HG03095 (cell line): ENCODE measurements around the gene THRA.

ENCODE experiments used
- ATAC-seq: cut with Tn5 transposase; IDR thresholded peaks from one replicate; pipeline ENCODE4 v1.9.1; 2021; ENCODE audit warnings: moderate library complexity; ENCODE audit not compliant: unreplicated experiment

THRA gene

DNA sequence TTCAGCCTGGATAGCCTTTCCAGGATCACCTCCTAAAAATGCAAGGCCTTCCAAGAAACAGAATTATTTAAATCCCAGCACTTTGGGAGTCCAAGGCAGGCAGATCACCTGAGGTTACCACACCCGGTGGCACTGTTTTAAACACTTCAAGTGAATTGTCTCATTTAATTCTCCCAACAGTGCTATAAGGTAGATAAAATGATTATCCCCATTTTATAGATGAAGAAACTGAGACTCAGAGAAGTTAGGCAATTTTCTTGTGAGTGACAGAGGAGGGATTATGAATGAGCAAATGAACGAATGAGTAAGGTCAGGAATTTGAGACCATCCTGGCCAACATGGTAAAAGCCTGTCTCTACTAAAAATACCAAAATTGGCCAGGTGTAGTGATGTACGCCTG lies 16.8 kb downstream of the THRA start:
- no peak for ATAC-seq

DNA sequence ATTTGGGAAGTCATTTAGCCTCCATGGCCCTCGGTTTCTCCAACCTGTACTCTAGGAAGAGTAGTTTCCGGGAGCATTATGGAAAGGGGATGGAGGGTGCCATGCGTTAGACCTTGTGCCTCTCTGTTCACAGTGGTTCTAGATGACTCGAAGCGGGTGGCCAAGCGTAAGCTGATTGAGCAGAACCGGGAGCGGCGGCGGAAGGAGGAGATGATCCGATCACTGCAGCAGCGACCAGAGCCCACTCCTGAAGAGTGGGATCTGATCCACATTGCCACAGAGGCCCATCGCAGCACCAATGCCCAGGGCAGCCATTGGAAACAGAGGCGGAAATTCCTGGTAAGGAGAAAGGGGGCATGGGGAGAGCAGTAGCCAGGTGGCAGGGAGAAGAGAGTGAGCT lies 21.7 kb downstream of the THRA start:
- ATAC-seq = no peak

DNA sequence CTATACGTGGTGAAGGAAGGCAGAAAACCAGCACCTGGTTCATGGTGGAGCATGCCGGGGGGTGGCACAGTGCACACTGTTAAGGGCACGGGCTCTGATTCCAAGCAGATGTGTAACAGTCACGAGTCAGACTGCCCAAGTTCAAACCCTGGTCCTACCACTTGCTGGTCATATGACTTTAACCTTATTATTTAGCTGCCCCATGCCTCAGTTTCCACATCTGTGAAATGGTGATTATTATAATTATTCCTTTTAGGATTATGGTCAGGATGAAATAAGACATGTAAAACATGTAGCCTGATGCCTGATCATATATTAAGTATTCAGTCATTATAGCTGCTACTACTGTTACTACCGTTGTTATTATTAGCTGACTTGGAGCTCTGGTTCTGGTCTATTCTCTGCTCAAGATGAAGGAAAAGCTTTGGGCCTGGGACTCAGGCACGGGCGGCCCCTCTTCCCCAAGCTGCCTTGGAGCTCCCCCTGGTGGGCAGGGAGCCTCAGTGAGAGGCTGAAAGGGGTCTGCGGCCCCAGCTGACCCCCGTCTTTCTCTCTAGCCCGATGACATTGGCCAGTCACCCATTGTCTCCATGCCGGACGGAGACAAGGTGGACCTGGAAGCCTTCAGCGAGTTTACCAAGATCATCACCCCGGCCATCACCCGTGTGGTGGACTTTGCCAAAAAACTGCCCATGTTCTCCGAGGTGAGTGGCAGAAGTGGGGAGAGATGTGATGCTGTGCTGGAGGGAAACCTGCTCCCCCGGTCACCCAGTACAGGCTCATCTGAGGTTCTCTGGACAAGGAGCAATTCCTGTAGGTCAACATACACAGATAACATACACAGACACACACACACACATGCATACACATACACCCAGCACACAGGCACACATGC lies 23.6 kb downstream of the THRA start:
- no peak for ATAC-seq

GRCh38 chr17:40087049-40087794 lies 24.5 kb downstream of the THRA start:
- no peak for ATAC-seq

DNA sequence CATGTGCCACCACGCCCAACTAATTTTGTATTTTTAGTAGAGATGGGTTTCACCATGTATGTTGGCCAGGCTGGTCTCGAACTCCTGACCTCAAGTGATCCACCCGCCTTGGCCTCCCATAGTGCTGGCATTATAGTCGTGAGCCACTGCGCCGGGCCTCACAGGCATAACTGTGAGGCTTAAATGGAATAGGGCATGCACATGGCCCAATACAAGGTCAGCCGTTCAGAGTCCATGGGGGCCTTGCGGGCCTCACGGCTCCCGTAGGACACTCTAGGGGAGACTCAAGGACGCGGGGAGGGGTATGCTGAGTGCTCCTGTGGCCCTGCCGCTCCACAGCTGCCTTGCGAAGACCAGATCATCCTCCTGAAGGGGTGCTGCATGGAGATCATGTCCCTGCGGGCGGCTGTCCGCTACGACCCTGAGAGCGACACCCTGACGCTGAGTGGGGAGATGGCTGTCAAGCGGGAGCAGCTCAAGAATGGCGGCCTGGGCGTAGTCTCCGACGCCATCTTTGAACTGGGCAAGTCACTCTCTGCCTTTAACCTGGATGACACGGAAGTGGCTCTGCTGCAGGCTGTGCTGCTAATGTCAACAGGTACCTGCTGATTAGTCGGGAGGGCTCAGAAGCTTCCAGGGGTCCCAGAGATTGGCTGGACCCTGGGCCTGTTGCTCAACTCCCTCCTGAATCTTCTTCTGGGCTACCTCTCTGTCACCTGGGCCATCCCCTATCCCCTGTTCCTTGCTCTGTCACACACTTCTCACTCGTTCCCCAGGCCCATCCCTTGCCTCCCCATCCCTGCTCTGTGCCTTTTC lies 25.3 kb downstream of the THRA start:
- ATAC-seq = no peak

DNA sequence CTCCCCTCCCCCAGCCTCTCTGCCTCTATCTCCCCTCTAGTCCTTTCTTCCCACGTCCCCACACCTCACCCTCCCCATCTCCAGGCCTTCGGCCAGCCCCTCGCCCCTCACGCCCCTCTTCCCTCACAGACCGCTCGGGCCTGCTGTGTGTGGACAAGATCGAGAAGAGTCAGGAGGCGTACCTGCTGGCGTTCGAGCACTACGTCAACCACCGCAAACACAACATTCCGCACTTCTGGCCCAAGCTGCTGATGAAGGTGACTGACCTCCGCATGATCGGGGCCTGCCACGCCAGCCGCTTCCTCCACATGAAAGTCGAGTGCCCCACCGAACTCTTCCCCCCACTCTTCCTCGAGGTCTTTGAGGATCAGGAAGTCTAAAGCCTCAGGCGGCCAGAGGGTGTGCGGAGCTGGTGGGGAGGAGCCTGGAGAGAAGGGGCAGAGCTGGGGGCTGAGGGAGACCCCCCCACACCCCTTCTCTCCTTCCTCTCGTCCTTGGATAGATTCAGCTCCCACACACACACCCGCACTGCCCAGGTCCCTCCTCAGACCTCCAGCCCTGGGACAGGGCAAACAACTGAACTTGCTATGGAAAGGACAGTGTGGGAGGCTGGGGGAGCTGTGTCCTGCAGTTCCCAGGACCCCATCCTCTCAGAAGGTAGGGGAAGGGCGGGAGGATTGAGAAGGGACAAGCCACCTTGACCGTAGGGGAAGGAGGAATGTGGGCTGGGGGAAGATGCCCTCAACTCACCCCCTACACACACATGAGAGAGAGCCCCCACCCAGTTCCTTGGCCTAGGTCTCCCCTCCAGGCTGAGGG lies 26.5 kb downstream of the THRA start:
- ATAC-seq = no peak

GRCh38 chr17:40090237-40091119 lies 27.7 kb downstream of the THRA start:
- ATAC-seq = no peak

DNA sequence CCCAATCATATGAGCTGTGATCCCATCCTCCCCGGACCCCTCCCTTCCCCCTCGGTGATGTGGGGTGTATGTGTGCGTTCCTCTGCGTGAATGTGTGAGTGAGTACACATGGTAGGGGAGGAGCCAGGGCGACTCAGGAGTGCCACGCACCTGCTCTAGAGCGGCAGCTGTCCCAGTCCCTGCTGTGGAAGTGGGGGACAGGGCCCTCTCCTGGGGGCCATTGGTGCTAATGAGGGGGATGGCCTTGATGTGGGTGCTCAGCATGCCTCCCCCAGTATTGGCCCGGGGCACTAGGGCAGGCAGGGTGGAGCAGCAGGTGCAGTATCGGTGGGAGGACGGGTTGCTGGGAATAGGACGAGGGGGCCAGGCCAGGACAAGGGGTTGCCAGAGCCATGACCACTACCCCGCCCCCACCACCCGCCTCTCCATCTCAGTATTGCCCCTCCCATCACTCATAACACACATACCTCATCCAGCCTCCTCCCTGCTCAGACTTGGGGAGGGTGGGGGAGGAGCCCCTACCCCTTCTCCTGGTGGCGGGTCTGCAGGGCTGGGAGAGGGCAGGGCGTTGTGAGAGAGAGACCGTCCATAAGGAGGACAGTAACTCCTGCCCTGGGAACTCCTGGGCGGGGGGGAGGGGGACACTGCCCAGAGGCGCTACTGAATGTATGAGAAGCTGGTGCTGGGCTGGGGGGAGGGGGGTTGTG lies 29.1 kb downstream of the THRA start:
- no peak for ATAC-seq

DNA sequence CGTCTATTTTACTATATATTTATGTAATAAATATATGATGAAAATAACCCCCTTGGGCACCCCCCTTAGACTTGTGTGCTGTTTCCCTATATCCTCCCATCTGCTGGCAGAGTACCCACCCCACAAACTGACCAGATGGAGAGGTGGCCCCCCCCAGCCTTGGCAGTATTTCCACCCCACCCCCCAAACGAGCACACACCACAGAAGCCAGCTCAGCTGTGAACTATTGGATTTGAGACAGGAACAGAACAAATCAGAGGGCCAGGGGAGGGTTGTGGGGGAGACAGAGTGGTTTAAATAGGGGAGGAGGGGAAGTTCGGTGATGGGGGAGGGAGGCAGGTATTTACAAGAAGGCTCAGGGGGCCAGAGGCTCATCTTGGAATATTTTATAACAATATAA lies 29.8 kb downstream of the THRA start:
- no peak for ATAC-seq

GRCh38 chr17:40093005-40093579 lies 30.3 kb downstream of the THRA start:
- ATAC-seq = no peak

- ATAC-seq = no peak
Measured at GRCh38 chr17:40093580-40094201, 30.9 kb downstream of the THRA start.

- no peak for ATAC-seq
Measured at GRCh38 chr17:40094874-40095273, 32.1 kb downstream of the THRA start.

DNA sequence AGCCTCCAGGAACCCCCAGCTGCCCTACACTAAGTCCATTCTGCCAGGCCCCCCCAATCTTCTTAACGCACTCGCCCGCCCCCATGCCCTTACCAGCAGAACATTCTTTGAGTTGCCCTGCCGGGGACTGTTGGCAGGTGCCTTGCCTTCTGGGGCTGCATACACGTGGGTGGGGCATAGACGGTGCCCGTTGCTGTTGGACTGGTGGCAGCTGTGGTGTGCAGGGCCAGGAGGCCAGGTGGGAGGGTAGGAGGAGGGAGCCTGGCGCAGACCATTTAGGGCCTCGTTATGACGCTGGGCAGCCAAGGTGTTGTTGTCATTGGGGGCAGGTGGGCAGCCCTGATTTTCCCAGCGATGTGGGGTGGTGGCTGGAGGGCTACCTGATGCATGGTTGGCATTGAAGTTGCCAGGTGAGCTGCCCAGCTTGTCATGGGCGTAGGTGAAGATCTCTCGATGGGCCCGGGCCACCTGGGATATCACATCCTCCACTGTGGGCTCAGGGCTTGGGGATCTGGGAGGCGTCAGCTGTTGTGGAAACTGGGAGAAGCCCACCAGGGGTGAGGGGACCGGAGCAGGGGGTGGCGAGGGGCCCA lies 32.7 kb downstream of the THRA start:
- no peak for ATAC-seq

GRCh38 chr17:40095944-40096791 lies 33.4 kb downstream of the THRA start:
- ATAC-seq = peak; percentile 39

DNA sequence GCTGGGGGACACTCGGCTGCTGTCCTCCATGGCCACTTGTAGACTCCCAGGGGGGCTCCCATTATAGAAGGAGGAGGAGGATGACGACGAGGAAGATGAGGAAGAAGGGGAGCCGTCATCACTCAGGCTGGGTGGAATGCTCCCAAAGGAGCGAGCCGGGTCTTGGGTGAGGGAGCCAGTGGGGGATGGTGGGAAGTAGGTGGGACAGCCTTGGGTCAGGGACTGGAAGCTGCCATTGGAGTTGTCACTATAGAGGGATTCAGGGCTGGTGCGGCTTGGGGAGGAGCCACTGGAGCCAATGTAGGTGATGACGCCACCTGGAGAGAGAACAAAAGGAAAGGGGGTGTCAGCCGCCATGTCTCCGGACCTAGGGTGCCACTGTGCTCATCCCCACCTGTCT lies 34.3 kb downstream of the THRA start:
- no peak for ATAC-seq

- ATAC-seq = no peak
Measured at GRCh38 chr17:40097931-40098845, 35.4 kb downstream of the THRA start.
